GM18502 (cell line): ENCODE results near the gene OSBPL10.

Experiments used
- ATAC-seq: cut with Tn5 transposase; IDR thresholded peaks from one replicate; pipeline ENCODE4 v1.9.1; 2021; ENCODE audit warnings: mild to moderate bottlenecking; ENCODE audit not compliant: unreplicated experiment, poor library complexity

OSBPL10 gene

DNA sequence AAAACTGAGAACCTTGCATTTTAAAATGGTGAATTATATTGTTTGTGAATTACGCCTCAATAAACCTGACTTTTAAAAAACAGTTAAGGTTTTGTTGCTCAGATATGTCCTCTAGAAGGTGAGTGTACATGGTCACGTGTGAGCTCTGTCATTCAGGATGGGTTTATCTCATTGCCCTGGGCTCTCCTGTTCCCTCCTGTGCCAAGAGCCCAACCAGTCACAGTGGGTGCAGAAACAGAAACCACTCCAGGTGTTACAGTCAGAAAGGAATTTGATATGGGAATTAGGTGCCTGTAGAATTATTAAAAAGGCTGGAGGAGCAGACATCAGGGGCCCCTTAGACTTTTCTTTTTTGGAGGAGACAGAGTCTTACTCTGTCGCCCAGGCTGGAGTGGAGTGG lies 252.0 kb downstream of the OSBPL10 start:
- ATAC-seq: no peak

DNA sequence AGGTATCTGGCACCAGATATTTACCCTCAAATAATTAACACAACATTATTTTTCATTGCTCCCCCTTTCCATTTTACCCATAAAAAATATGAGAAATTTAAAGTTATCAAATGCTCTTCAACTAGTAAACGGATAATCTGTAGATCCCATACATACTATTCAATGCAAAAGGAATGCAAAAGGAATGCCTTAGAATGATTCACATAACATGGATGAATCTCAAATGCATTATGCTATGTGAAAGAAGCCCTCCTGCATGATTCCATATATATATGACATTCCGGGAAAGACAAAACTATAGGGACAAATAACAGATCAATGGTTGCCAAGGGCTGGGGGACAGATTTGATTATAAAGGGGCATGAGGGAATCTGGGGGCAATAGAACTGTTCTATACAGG lies 252.7 kb downstream of the OSBPL10 start:
- ATAC-seq: no peak

DNA sequence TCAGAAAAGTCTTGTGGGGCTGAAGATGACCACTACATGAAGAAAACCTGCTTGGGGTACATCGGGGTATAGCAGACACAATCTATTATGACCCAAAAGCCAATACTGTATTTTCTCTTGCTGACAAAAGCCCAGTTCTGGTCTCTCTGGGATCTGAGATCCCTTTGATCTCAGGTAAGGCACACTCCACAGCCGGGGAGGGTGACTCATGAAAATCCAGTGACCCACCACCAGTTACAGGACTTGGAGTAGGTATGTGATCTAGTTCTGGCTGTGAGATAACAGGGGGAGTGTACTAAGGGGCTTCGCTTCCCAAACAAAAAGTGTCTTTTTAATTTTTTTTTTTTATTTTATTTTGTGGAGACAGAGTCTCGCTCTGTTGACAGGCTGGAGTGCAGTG lies 255.1 kb downstream of the OSBPL10 start:
- ATAC-seq: no peak

DNA sequence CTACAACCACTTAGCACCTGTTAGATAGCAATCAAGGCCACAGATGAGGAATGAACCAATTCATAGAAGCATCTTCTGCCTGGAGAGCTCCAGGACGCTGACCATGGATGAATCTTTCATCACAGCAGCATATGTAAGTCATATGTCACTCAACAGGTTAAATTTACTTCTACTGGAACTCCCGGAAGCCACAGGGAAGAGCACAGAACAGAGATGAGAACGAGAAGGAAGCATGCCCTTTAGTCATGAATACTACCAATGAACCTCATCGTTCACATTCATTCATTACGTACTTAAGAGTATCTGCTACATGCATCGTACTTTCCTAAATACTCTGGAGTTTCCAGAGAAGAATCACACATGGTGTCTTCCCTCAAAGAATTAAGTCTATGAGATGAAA lies 255.5 kb downstream of the OSBPL10 start:
- ATAC-seq: no peak

DNA sequence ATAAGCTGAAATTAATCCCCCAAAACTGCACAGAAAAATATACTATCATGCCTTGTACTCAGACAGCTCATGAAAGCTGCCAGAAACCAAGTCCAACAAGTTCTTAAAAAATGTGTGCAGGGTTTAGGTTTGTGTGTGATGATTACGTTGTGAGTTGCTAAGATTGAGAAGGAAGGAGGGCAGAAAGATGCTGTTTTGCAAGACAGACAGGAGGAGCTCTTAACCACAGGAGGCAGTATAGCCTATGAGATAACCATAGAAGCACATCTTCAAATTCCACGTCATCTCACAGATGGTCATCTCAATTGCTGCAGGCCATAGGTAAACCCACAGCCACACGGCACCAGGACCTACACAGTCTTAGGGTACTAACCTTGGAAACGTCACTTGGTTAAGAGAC lies 256.4 kb downstream of the OSBPL10 start:
- no peak for ATAC-seq

DNA sequence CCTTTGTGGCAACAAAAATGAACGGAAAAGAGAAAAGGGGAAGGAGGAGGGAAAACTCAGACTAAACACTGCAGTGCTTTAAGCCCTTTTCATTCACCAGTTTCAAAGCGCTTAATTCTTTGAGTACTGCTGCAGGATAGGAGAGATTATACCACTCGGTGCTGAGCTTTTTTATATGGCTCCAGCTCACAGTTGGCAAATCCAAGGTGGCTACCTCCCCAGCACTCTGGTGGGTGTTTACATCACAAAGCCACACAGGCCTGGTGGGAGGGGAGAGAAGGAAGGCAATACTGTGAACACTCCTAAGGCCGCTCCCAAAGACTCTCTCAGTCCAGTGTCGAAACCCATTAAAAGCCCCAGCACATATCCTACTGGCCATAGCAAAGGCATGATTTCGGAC lies 256.9 kb downstream of the OSBPL10 start:
- ATAC-seq: no peak

DNA sequence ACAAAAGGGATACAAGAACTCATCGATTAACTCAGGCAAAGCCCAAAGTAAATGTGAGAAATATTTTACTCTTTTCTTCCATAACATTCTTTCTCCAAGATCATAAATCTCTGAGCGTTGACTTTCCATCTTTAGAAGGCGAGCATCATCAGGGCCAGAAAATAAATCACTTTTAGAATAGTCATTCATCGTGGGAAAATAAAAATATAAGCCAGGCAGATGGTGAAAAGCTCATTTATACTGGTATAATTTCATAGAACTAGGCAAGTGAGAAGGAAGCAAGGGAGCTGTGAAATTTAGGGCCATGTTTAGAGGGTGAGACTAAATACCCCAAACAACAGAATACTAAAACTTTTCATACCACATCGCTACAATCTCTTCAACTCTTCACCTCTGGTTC lies 257.4 kb downstream of the OSBPL10 start:
- ATAC-seq: no peak

DNA sequence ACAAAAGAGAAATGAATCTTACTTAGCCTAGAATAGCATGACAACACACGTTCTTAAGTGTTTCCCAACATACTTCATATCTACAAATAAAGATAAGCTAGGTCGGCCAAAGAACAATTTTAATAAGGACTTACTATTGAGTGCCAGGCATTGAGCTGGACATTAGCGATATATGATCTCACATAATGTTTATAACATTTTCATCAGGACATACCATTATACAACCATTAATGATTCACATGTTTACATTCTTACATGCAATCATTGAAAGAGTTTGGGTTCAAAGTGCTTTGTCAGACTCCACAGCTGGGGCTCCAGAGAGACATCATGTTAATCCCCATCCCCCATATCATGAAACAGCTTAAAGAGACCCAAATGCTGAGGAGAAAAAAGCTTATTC lies 259.4 kb downstream of the OSBPL10 start:
- ATAC-seq: no peak

DNA sequence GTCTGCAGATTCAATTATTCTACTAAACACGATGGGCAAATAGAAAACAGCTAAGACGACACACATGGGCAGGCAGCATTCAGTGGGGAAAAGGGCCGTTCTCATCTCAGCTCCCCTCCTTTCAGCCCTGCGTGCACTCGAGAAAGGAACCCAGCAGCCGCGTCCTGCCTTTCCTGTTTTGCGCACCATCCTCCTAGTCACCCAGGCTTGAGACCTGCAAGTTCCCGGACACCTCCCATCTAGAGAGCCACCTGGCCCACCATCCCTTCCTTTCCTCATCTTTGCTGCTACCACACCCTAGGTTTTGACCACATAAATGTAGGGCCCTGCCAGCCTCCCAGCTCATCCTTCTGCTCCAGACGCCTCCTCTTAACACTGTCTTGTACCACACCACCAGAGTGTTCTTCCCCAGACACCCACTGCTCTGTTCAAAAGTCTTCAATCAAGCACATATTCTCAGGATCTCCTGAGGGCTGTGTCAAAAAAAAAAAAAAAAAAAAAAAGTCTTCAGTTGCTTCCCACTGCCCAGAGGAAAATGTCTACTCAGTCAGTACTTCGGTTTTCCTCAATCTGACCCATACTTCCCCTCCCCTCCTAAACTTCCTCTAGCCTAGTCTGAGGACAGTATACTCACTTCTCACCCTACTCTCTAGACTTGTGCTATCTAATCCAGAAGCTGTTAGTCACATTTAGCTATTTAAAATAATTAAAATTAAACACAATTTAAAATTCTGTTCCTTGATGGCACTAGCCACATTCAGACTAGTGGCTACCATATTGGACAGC lies 266.4 kb downstream of the OSBPL10 start:
- no peak for ATAC-seq

DNA sequence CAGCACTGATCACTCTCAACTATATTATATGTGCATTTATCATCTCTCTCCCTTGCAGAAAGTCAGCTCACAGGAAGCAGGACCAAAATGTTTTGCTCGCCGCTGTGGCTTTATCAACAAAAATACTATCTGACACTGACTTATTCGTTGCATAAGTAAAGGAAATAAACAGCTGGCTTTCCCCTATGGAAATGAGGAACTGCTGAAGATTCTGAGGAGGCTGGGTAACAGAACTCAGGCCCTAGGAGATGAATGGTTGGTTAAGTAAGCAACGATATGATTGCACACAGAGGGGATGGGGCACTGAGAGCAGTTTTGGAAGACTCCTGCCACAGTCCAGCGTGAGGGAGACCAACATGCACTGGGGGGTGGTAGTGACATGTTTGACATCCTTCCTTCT lies 267.2 kb downstream of the OSBPL10 start:
- ATAC-seq: no peak

DNA sequence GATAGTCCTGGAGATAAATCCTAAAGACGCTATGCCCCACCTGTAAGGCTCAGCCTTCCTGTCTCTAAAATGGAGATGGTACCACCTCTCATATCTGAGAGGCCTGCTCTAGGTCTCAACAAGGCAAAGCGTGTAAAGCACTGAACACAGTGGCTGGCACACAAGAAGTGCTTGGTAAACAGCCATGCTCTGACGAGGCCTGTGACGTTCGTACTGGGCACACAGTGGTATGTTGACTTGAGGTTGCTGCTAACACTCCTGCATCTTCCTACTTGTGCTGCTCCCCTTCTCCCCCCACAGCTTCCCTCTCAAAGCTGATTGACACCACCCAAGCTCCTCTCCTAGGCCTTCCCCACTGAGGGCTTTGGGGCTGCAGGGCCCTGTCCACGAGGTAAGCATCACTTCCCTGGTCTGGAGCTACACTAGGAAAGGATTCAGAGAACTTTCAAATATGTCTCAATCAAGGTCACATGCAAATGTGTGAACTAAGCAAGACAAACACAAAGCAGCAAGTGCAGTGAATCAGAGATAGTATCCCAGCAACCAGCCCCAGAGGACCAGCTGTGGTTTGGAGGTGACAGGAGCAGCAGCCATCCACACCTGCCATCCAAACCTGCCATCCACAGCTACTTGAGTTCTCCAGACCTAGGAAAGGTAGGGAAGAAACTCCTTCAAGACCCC lies 270.8 kb downstream of the OSBPL10 start:
- ATAC-seq: peak; percentile 65

DNA sequence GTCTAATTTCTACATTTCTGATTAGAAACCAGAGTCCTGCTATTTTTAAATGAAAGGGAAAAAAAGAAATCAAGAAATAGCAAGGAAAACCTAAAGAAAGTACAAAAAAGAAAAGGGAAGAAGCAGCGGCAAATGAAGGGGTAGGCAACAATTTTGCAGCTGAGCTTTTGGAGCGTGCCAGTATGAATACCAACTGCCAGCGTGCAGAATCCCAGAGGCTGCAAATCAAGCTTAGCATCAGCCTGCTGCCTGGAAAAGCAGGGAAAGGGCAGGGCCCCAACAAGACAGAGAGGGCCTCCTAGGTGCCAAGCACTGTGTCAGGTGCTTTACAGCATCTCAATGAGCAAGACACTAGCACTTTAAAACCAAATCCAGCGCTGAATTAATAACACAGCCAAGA lies 271.5 kb downstream of the OSBPL10 start:
- ATAC-seq: no peak

DNA sequence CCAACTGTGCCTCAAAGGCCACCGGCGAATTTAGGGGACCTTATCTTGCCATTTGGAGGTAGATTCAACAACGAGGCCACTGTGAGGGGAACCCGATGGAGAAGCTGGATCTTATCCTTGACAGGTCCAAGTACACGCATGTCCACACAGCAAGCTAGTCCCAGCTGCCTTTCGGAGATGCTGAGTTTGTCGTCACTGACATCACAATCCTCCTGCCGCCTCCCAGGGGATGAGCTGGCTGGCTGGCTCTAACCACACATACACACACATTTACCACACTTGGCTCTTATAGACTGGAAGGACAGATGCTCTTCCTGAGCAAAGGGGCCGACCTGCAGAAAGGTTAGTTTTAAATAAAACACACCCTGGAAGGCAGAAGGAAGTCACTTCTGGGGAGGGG lies 272.1 kb downstream of the OSBPL10 start:
- ATAC-seq: no peak

DNA sequence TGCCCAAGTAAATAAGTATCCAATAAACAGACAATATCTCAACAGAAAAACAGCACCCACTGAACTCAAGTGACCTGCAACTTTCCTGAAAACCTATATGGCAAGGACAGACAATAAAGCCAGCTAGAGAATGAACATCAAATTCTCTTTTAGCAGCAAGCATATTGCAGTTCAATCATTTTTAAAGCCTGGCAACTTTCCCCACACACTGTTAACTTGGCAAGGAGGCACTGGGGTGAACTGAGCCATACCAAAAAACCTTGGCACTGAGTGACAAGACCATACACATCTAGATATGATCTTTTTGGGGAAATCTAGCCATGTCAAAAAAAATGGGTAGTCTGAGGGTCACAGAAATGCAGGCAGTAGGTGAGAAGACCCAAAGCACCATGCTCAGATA lies 273.8 kb downstream of the OSBPL10 start:
- no peak for ATAC-seq

DNA sequence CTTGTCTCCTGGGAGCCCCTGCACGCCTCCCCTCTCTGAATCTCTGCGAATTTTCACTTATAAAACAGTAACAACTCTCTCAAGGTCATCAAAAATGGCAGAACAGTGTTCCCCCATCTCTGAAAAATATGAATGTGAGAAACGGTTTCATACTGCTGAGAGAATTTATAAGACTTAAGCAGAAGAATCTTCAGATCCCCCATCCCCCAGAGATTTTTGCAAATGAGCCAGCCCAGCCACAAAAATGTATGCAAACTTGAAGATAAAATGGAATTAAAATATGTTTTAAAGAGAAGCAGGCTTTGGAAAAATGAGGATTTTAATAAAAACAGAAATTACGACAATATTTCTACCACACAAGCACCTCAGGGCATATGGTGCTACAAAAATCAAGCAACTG lies 275.3 kb downstream of the OSBPL10 start:
- ATAC-seq: no peak

DNA sequence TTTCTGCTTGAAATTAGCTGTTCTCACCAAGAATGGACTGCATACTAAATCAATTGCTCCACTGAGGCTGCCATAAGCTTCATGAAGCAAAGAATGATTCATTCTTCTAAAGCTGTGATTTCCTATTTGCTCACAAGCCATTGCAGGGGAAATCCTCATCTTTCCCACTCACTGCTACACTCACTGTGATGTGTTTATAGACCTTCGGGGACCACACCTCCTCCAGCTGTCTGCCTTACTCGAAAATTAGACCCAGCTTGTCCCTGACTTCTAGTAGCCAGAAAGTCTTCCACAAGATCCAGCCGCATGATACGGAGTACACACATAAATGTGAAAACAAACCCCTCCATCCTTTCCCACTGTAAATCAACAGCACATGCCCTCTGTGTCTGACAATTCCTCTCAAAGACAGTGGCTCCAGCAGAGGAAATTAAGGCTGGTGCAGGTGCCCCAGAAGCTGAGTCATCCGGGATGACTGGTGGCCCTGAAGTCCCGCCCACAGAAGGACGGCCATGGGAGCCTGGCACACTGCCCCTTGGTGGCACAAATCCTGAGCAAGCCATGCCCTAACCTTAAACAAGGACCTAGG lies 276.4 kb downstream of the OSBPL10 start:
- no peak for ATAC-seq

DNA sequence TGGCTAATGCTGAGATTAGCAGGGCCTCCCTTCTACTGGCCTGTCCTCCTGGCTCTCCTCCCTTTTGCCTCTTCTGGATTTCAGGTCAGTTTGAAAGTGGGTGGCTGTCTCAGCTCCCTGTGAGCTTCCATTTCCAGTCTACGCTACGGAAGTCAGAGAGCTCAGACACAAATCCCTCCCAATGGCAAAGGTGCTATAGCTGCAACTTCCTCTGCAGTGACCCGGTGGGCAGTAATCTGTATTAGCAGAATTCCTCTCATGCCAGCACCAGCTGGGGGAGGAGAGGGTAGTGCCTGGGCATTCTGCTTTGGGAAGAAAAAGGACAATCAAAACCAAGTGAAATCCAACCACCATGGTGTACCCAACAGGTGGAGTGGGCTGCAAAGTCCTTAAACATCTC lies 276.9 kb downstream of the OSBPL10 start:
- no peak for ATAC-seq

DNA sequence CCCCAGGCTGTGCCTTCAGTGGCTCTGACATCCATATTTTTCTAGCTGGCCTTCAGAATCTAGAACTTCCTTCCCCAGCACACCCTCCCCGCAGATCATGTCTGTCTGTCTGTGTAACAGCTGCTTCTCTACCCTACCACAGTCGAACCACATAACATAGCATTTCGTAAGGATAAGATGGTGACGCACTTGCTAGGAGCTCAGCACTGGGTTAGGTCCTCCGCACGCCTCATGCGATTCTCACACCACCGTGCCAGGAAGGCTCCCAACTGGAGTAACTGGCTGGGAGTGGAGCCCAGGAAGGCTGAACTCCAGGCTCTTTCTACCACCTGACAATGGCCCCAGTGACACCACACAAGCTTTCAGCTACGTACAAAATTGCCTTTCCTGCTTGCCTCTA lies 279.8 kb downstream of the OSBPL10 start:
- ATAC-seq: no peak

DNA sequence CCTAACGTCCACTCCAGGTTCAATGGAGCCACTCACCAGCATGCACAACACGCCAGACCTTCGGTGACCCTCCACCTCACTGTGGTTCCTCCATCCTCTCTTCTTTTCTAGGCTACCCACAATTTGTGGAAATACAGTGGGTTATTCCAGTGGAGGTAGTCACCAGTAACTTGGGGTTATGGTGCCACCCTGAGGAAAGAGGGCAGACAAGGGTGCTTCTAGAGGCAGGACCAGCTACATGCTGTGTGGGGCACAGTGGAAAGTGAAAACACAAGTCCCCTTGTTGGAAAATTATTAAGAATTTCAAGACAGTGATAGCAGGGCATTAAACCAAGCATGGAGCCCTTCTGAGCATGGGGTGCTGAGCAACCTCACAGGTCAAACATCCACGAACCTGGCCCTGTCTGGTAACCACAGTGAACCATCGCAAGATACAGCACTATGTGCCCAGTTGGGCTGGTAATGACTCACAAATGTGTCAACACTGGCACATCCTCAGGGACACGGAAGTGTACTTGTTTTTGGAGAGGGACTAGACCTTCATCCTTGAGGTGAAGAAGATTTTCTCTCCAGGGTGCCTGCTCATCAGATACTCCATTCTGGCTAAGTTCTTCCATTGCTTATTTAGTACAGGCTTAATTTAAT lies 281.6 kb downstream of the OSBPL10 start:
- no peak for ATAC-seq

DNA sequence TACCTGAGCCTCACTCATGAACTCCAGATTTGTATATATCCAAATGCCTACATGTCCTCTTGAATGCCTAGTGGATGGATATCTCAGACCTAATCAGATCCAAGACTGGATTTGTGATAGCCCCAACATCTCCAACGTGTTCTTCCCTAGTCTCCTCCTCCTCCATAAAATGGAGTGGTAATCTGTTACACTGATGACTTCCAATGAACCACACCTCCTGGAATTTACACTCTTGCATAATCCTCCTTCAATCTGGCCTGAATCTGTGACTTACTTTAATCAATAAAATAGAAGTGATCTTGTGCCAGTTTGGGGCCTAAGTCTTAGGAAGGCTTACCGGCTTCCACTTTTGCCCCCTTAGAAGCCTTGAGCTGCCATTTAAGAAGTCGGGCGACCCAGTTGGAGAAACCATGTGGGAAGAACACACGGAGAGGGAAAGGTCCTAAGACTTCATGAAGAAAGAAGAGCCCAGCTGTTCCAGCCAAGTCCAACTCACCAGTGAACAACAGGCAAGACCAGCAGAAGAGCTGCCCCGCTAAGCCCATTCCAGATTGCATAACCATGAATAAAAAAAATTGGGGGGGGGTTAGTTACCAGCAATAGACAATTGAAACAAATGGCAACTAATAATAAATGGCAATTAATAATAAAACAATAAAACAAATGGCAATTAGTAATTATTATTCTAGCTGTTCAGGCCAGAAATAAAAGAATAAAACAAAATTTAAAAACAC lies 284.1 kb downstream of the OSBPL10 start:
- no peak for ATAC-seq

DNA sequence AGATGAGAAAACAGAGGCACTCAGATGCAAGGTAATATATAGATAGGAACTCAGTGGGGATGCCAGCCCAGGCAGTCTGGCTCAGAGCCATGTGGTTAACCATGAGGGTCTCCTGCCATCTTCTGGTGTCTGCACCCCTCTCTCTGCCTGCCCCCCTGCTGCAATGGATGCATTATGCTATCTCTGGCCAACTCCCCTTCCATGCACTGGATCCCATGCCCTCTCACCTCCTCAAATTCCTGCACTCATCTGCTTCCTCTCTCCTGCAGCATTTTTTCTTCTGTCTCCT lies 285.1 kb downstream of the OSBPL10 start:
- ATAC-seq: no peak
